HepG2 (cell line): ENCODE measurements around the gene CAPN10. TPM values are rescaled to one million over a fixed set of nuclear protein-coding genes. Genes with fewer than 3 reads are reported as not detected.

ENCODE experiments used
- ATAC-seq: fragments of 200-7000 bp; cut with Tn5 transposase; 3 replicates; pipeline ENCODE4 v1.9.1; 2020; ENCODE audit warnings: mild to moderate bottlenecking, moderate library complexity
- BruUV-seq: library from RNA; stranded (reverse); fragments of 400-500 nt; replicated peaks from 2 replicates; lab custom pipeline; 2021; lab: Mats Ljungman, UMichigan
- CTCF ChIA-PET: fragments of 300-600 bp; formaldehyde crosslinking; extraction: SDS; loops from one replicate; lab custom pipeline; 2021; ENCODE audit warnings: low total read pairs, inconsistent platforms, low intra/inter-chr PET ratio; lab: Yijun Ruan, JAX
- POLR2A ChIA-PET: fragments of 350-600 bp; sonication (Branson Sonifier 250); formaldehyde crosslinking; loops from one replicate; lab custom pipeline; 2020; ENCODE audit warnings: antibody characterized with exemption, inconsistent platforms; lab: Yijun Ruan, JAX
- DNase-seq: peaks from one replicate; pipeline ENCODE4 v3.0.0-alpha.2; 2015; ENCODE audit warnings: low spot score
- FAIRE-seq: peaks from 3 replicates; lab custom pipeline; 2011; peaks lifted over from hg19 to GRCh38; lab: Jason Lieb, UNC
- H2AFZ ChIP-seq: one replicate; pipeline ENCODE4 v1.6.1; 2011; ENCODE audit warnings: low read length, inconsistent platforms
- H3K27ac ChIP-seq: fragments of 300-600 bp; 3 replicates; pipeline ENCODE4 v1.8.0; 2011; ENCODE audit warnings: mixed run types, mild to moderate bottlenecking, mixed read lengths, low read length, inconsistent platforms; ENCODE audit not compliant: insufficient read depth; ENCODE audit errors: extremely low read length
- H3K27me3 ChIP-seq, 2 experiments: fragments of 200-600 bp in 1 of 2; 2 replicates in 1 of 2; 3 replicates in 1 of 2; pipeline versions ENCODE4 v1.6.0 to v1.8.0; 2011; ENCODE audit warnings: low read length in 2 of 2, mild to moderate bottlenecking in 2 of 2, moderate library complexity in 2 of 2, inconsistent platforms in 1 of 2; ENCODE audit not compliant: insufficient read depth in 2 of 2, control insufficient read depth in 1 of 2
- H3K36me3 ChIP-seq, 2 experiments: fragments of 200-600 bp in 1 of 2; replicated peaks in 1 of 2; 2 replicates in 1 of 2; 3 replicates in 1 of 2; pipeline versions ENCODE4 v1.5.1 to v1.8.0; 2011; ENCODE audit warnings: low read length in 2 of 2, inconsistent platforms in 1 of 2; ENCODE audit not compliant: insufficient read depth in 2 of 2, control insufficient read depth in 1 of 2
- H3K4me1 ChIP-seq: 2 replicates; pipeline ENCODE4 v1.5.1; 2012; ENCODE audit warnings: low read length, inconsistent platforms; ENCODE audit not compliant: insufficient read depth
- H3K4me2 ChIP-seq: 2 replicates; pipeline ENCODE4 v1.6.0; 2011; ENCODE audit warnings: low read depth, low read length, inconsistent platforms
- H3K4me3 ChIP-seq, 3 experiments: fragments of 200-600 bp in 1 of 3; sonication (generic), shearing (Covaris generic) in 1 of 3; replicated peaks in 1 of 3; 2 replicates each; pipeline ENCODE4 v1.5.1; 2011 to 2016; ENCODE audit warnings: low read length in 3 of 3, inconsistent platforms in 2 of 3, low read depth in 2 of 3, mild to moderate bottlenecking in 2 of 3, control low read depth in 1 of 3, mixed read lengths in 1 of 3; ENCODE audit not compliant: insufficient read depth in 1 of 3
- H3K79me2 ChIP-seq: one replicate; pipeline ENCODE4 v1.6.1; 2011; ENCODE audit warnings: low read length, inconsistent platforms; ENCODE audit not compliant: insufficient read depth
- H3K9ac ChIP-seq: 2 replicates; pipeline ENCODE4 v1.6.0; 2011; ENCODE audit warnings: mild to moderate bottlenecking, low read depth, low read length, inconsistent platforms; ENCODE audit not compliant: insufficient read depth
- H3K9me3 ChIP-seq: 2 replicates; pipeline ENCODE4 v1.5.1; 2012; ENCODE audit warnings: mild to moderate bottlenecking, low read length
- H4K20me1 ChIP-seq: 2 replicates; pipeline ENCODE4 v1.6.0; 2011; ENCODE audit warnings: inconsistent platforms, mild to moderate bottlenecking, low read length, moderate library complexity; ENCODE audit not compliant: insufficient read depth
- ATF6 ChIP-seq: sonication (generic); formaldehyde crosslinking; conservative IDR thresholded peaks from 2 replicates; pipeline ENCODE4 v1.4.0; 2020; ENCODE audit warnings: missing genetic modification reagents
- CTCF ChIP-seq: sonication (generic); formaldehyde crosslinking; IDR thresholded peaks from 2 replicates; pipeline ENCODE4 v1.5.0; 2020; ENCODE audit warnings: mild to moderate bottlenecking, missing genetic modification reagents, moderate library complexity
- EEA1 ChIP-seq: sonication (generic); formaldehyde crosslinking; IDR thresholded peaks from 2 replicates; pipeline ENCODE4 v1.5.1; 2020; ENCODE audit warnings: mild to moderate bottlenecking, missing genetic modification reagents, borderline replicate concordance
- GATAD2A ChIP-seq: IDR thresholded peaks from 2 replicates; pipeline ENCODE4 v1.6.1; 2016
- GTF3A ChIP-seq: sonication (generic); formaldehyde crosslinking; conservative IDR thresholded peaks from 2 replicates; pipeline ENCODE4 v1.4.0; 2020; ENCODE audit warnings: mild to moderate bottlenecking, missing genetic modification reagents
- HMG20A ChIP-seq: IDR thresholded peaks from 2 replicates; pipeline ENCODE4 v1.6.1; 2016; ENCODE audit warnings: borderline replicate concordance
- POLR2AphosphoS2 ChIP-seq: IDR thresholded peaks from 2 replicates; pipeline ENCODE4 v1.6.1; 2011; ENCODE audit warnings: low read depth, low read length, improper control_type of control experiment
- RBAK ChIP-seq: sonication (generic); formaldehyde crosslinking; IDR thresholded peaks from 2 replicates; pipeline ENCODE4 v1.5.1; 2020; ENCODE audit warnings: mild to moderate bottlenecking, missing genetic modification reagents
- ZBTB14 ChIP-seq: sonication (generic); formaldehyde crosslinking; IDR thresholded peaks from 2 replicates; pipeline ENCODE4 v1.4.0; 2020; ENCODE audit warnings: missing genetic modification reagents
- ZNF230 ChIP-seq: sonication (generic); formaldehyde crosslinking; IDR thresholded peaks from 2 replicates; pipeline ENCODE4 v1.4.0; 2020; ENCODE audit warnings: mild to moderate bottlenecking, missing genetic modification reagents
- ZNF598 ChIP-seq: sonication (generic); formaldehyde crosslinking; IDR thresholded peaks from 2 replicates; pipeline ENCODE4 v1.5.1; 2020; ENCODE audit warnings: mild to moderate bottlenecking, missing genetic modification reagents, borderline replicate concordance
- ZNF737 ChIP-seq: sonication (generic); formaldehyde crosslinking; IDR thresholded peaks from 2 replicates; pipeline ENCODE4 v1.5.0; 2020; ENCODE audit warnings: missing genetic modification reagents, mild to moderate bottlenecking, borderline replicate concordance
- ZNF749 ChIP-seq: sonication (generic); formaldehyde crosslinking; IDR thresholded peaks from 2 replicates; pipeline ENCODE4 v1.8.0; 2022; ENCODE audit warnings: mild to moderate bottlenecking, missing genetic modification reagents, moderate library complexity, borderline replicate concordance
- ZNF780A ChIP-seq: sonication (generic); formaldehyde crosslinking; IDR thresholded peaks from 2 replicates; pipeline ENCODE4 v1.8.0; 2022; ENCODE audit warnings: mild to moderate bottlenecking, missing genetic modification reagents, moderate library complexity
- WGBS: methylation state at CpG from one replicate; pipeline ENCODE4 v1.1.6; 2017; ENCODE audit warnings: low lambda C conversion rate; 5-methylcytosine and 5-hydroxymethylcytosine counted together
- in situ Hi-C: cut with HindIII; loops from 2 replicates; pipeline ENCODE4 v1.10.0; 2017; ENCODE audit warnings: low pct_unique_long_range_greater_than_20kb; ENCODE audit not compliant: extremely low pct_ligation_motif_present
- intact Hi-C: fragments of 100-400 bp; cut with micrococcal nuclease; formaldehyde crosslinking; loops from one replicate; pipeline ENCODE4 v1.10.0; 2022; ENCODE audit not compliant: unreplicated experiment
- polyA plus RNA-seq, 8 experiments: library from polyadenylated mRNA; depleted of rRNA in 3 of 8; stranded (reverse) in 7 of 8; unstranded in 1 of 8; fragments of >200 nt; fragmentation: Illumina TruSeq in 4 of 8; extraction: Trizol in 4 of 8; gene quantifications; 2 replicates each; pipeline versions ENCODE4 v1.2.1 to v1.2.3, GENCODE V29; 2011 to 2016; ENCODE audit warnings: low read depth in 4 of 8, missing spikeins in 1 of 8, mixed read lengths in 1 of 8; ENCODE audit not compliant: insufficient read depth in 1 of 8
- total RNA-seq, 5 experiments: library from RNA; depleted of rRNA; stranded (reverse); fragments of >200 nt; fragmentation: Illumina TruSeq; extraction: Trizol; gene quantifications; 2 replicates each; pipeline ENCODE4 v1.2.3, GENCODE V29; 2016; ENCODE audit warnings: low read depth in 1 of 5

CAPN10 gene
- total and polyA plus RNA-seq, 2 of the 13 experiments (the other 11 are each of a cell fraction or from before 2014, with no cell fraction given), result 27.6 to 32.4 TPM

GRCh38 chr2:240635998-240636547 lies 49.5 kb downstream of the CAPN10 start:
- WGBS, result 29% methylated on average over 3 of the region's 3 CpGs
- DNase-seq (no peak), FAIRE-seq (no peak), ATAC-seq (peak; percentile 5)
- Histone ChIP-seq H3K27ac (no peak overlapping the region), H3K79me2 (no peaks in the 10 kb centered on the region), H4K20me1 (no peaks in the 10 kb centered on the region), H3K27me3 (peaks cover 12 to 30% of the 10 kb centered on the region in 2 experiments), H2AFZ (no peak overlapping the region), H3K9me3 (peaks cover 34% of the 10 kb centered on the region), H3K4me1 (no peaks in the 10 kb centered on the region), H3K9ac (no peak overlapping the region), H3K4me2 (no peak overlapping the region), H3K4me3 (no peak overlapping the region), H3K36me3 (no peaks in the 10 kb centered on the region)
- CTCF ChIA-PET, result no interaction called here
- POLR2A ChIA-PET, result no interaction called here
- intact Hi-C loops, result no loop called here
- no peak for TF ChIP-seq ZNF598 (CRISPR knock-in tag)
- TF ChIP-seq HMG20A (CRISPR knock-in tag), result no peak
- TF ChIP-seq ZNF749 (CRISPR knock-in tag), result no peak
- TF ChIP-seq POLR2AphosphoS2, result no peak
- TF ChIP-seq GTF3A (CRISPR knock-in tag), result no peak
- TF ChIP-seq ATF6 (CRISPR knock-in tag), result no peak
- TF ChIP-seq ZBTB14, result no peak
- TF ChIP-seq ZNF780A, result no peak
- TF ChIP-seq EEA1 (CRISPR knock-in tag), result no peak
- no peak for TF ChIP-seq RBAK (CRISPR knock-in tag)
- no peak for TF ChIP-seq ZNF737
- no peak for TF ChIP-seq ZNF230 (CRISPR knock-in tag)
- no peak for TF ChIP-seq GATAD2A (CRISPR knock-in tag)
- TF ChIP-seq CTCF, result no peak
- in situ Hi-C loops, result no loop called here
- no TSS peak for BruUV-seq
